Posterior cingulate gyrus (tissue), 11 donors: ENCODE data around the gene MRPL10.
"Not testable (repeated sequence)": the region's sequence is repeated elsewhere in the genome, so short reads cannot be mapped to it uniquely, and the experiment has no call there.

Experiments used
- DNase-seq, 10 donors: peaks; one replicate each; pipeline versions ENCODE4 v3.0.0 to v3.0.0-alpha.2; 2020 to 2021; ENCODE audit warnings: mixed read lengths in 3 of 10
- intact Hi-C: fragments of 100-400 bp; cut with DNase I; formaldehyde crosslinking; loops from one replicate; pipeline ENCODE4 v1.15.1; 2023

MRPL10 gene

DNA sequence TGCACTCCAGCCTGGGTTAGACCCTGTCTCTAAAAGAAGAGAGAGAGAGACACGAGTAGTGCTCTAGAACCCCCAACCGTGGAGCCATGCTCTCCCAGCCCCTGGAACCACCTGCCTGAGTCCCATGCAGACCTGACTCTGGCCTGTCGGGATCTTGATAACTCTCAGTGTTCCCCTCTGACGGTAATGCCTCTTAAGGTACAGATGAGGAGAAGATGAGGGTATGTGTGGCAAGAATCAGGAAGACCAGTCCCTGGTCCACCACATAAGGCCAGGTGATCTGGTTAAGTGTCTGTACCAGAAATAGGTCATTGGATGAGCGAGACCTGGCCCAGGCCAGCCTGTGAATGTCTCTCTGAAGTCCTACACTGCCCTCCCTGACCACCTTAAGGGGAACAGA lies 28.1 kb downstream of the MRPL10 start:
- intact Hi-C loops = no loop called here
- no peak for DNase-seq

DNA sequence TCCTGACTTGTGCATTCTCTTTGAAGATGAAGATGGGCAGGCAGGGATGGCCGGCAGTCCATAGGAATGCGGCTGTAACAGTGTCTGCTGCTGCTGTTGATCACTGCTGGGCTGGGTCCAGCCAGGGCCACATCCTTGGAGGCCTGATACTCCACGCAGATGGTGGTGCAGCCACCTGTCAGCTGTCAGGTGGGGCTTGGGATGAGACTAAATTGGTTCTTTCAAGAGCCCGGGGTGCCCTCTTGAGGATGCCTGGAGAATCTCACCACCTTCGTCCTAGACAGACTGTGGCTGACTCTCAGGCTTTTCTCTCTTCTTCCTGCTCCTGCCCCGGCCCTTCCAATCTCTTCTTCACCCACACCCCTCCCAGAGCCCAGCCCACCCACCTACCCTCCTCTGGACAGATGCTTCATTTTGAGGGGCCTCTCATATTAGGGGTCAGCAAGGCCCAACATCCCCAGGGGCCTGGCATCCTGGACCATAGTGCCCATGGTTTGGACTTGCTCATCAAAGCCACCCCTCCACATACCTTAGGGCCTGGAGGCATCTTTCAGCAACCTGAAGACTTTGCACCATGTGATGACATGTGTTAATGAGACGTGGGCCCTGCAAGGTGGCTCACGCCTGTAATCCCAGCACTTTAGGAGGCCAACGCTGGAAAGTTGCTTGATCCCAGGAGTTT lies 28.9 kb downstream of the MRPL10 start:
- peak in 6 of 10 donors; percentile 37 to 90 (median 52) for DNase-seq
- intact Hi-C loops = no loop called here

DNA sequence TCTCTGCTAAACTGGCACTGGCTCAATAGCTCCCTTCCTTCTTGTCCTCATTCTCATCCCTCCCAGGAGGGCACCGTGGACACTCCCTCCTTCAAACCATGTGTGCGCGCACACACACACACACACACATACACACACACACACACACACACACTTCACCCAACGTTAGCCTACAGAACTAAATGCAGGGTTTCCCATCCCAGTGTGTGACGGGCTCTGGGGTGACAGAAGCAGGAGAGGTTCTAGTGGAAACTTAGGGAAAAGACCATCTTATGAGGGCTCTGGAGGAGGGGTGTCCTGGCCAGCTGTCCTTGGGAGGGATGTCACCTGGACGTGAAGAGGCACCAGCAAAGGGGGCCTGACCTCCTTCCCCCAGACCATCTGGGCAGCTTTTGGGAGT lies 29.4 kb downstream of the MRPL10 start:
- DNase-seq = no peak
- intact Hi-C loops = no loop called here

DNA sequence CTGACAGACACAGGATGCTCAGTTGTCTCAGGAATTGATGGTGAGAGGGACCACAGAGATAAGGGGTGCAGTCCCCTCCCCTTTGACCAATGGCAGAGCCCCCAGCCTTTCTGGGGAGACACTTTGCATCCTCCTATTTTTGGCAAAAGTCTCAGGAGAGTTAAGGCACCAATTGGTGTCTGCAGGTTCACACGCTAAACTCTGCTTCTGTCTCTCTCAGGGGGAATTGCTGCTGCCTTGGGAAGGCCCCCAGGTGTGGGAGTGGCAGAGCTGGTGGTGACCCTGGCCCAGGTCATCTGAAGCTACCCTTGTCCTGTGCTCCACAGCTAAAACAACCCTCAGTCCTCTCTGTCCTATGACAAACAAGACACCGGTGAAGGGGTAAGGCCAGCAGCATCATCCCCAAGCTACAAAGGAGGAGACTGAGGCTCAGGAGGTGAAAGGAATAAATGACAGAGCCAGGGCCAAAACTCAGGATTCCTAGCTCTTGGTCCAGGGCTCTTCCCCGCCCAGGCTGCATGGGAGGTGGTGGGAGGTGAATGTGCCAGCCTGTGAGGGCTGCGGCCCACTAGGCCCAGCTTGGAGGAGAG lies 30.1 kb downstream of the MRPL10 start:
- intact Hi-C loops = no loop called here
- DNase-seq = peak in 1 of 10 donors; percentile 17

DNA sequence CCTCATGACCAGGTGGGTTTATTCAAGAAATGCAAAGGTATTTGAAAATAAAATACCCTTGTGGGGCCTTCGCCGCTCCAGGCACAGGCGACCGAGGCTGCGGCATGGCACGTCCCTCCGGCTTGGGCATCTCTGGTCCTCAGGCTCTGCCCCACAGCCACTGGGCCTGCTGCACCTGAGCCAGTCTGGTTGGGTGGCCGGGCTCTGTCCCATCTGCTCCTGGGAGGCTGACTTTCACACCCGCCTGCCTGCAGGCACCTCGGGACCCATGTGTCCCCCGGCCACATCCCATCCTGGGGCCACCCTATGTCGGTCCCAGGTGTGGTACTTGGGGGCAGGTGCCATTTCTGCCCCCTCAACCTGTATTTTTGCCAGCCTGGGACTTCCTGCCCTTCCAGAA lies 30.7 kb downstream of the MRPL10 start:
- intact Hi-C loops = no loop called here
- peak in 1 of 10 donors; percentile 80 for DNase-seq

DNA sequence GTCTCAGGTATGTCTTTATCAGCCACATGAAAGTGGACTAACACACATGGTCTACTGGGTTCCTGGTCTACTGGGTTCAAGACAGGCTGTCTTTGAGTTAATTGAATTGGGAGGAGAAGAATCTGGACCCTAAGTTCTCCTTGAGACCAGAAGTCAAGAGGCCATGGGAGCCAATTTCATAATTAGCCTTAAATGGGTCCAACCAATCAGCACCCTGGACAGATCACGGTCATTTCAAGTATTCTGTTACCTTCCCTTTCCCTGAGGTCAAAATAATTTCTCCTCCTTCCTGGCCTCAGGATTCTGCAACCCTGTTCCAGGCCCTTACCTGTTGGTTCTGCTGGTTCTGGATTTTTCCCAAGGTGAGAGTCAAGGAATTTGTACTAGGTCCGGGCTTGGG lies 33.5 kb downstream of the MRPL10 start:
- DNase-seq = no peak
- intact Hi-C loops = no loop called here

DNA sequence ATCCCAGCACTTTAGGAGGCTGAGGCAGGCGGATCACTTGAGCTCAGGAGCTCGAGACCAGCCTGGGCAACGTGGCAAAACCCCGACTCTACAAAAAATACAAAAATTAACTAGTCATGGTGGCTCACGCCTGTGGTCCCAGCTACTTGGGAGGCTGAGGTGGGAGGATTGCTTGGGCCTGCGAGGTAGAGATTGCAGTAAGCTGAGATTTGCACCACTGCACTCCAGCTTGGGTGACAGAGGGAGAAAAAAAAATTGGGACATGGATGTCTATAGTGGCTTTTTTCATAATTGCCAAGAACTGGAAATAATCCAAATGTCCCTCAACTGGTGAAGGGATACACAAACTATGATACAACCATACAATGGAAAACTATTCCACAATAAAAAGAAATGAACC lies 38.4 kb downstream of the MRPL10 start:
- no peak for DNase-seq
- intact Hi-C loops = loop anchor here (5.0 kb wide), 2 partner anchors 96 to 131 kb away; no protein-coding TSS in a partner anchor

DNA sequence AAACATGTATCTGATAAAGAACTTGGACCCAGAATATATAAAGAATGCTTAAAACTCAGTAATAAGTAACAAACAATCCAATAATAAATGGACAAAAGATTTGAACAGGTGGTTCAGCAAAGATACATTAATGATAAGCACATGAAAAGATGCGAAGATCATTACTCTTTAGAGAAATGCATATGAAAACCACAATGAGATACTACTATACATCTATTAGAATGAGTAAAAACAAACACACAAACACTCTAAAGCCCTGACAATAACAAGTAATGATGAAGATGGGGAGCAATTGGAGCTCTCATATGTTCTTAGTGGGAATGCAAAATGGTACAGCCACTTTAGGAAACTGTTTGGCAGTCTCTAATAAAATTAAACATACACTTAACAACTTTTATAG lies 38.9 kb downstream of the MRPL10 start:
- intact Hi-C loops = loop anchor here (5.0 kb wide), 2 partner anchors 95 to 130 kb away; no protein-coding TSS in a partner anchor
- no peak for DNase-seq

DNA sequence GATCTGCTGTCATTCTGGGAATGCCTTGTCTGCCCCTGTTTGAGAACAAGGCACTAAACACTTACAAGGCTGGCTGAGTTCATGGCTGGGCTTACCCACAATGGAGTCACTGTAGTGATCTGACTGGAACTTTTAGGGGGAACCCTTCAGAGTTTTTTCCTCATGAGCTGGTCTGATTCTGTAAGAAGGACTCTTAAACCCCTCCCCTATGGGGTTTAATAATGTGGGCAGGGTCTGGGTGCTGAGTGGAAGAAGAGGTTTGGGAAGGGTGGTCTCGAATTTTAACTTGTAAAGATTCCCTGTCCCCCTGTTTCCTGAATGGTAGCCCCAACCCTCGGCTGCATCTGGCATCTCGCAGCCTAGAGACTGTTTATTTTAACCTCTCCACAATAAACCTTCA lies 40.3 kb downstream of the MRPL10 start:
- no peak for DNase-seq
- intact Hi-C loops = loop anchor here (5.0 kb wide), 2 partner anchors 94 to 129 kb away; no protein-coding TSS in a partner anchor

DNA sequence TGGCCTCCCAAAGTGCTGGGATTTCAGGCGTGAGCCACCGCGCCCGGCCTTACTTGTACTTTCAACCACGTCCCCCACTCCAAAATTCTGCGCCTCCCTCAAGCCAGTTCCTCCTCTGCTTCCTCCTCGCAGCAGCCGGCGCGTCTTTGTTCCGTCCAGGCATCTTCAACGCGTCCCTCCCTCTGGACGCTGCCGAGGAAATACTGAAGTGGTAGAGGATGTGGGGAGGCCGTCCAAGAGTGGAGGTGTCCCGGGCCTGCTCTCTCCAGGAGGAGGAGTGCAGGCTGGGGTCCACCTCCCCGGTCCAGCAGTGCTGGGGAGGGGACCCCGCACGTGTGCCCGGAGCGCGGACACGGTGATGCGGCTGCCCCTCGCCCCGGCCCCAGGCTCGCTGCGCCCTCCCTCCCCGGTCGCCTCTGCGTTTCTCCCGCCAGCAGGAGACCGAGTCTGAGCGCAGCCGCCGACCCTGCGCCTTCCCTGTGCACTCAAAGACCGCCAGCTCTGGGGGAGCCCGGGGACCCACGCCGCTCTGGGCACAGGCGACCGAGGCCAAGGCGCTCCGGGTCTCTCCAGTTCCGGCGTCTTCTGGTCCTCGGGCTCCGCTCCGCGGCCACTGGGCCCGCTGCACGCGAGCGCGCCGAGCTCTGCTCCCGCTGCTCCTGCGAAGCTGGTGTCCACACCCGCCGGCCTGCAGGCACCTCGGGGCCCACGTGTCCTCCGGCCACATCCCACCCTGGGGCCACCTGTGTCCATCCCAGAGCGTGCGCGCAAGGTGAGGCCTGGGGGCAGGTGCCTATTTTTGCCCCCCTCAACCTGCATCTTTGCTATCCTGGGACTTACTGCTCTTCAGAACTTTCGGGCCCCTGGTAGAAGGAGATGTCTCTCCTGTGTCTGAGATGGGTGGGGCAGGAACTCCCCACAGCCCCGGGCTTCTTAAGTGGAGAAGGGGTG lies 41.5 kb downstream of the MRPL10 start:
- DNase-seq = peak; percentile 23 to 94 (median 58)
- intact Hi-C loops = loop anchor here (5.0 kb wide), 2 partner anchors 93 to 128 kb away; no protein-coding TSS in a partner anchor

DNA sequence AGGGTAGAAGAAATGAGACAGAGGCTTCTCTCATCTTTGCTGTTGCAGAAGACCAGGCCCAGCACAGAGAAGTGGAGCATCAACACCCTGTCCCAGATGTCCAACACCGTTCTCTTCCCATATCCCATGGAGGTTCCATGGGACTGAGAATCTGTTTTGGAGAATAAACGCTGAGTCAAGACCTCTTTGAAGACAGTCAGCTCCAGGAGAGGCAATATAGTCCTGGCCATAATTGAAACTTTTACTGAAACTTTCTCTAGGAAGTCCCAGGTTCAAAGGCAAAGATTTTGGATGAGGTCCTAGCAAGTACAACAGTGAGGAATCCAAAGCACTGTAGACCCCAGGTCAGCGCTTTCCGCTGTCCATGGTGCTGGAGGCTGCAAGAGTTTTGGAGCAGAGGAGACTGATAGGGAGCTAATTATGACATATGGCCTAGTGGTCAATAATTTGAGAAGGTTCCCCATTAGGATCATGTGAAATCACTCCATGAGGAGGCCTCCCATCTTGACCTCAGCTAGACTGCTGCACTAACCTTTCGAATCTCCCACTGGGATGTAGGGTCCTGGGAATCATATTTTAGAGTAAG lies 45.7 kb downstream of the MRPL10 start:
- DNase-seq = no peak
- intact Hi-C loops = no loop called here

DNA sequence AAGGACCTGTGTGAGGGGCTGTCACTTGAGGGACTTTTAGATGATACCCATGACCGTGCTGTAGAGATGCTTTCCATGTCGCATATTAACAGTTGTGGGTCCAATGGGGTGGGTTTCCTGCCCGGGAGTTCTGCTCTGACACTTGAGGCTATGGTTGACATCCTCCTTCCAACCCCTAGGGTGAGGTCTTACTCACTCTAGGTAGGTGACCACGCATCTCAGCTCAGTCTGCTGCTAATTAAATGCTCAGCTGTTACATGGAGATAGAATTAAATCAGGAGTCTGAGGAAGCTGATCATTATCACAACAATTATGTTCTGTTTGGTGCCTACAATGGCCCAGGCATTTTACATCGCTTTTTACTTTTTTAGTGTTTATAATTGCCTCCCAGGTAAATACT lies 49.9 kb downstream of the MRPL10 start:
- DNase-seq = no peak
- intact Hi-C loops = no loop called here

DNA sequence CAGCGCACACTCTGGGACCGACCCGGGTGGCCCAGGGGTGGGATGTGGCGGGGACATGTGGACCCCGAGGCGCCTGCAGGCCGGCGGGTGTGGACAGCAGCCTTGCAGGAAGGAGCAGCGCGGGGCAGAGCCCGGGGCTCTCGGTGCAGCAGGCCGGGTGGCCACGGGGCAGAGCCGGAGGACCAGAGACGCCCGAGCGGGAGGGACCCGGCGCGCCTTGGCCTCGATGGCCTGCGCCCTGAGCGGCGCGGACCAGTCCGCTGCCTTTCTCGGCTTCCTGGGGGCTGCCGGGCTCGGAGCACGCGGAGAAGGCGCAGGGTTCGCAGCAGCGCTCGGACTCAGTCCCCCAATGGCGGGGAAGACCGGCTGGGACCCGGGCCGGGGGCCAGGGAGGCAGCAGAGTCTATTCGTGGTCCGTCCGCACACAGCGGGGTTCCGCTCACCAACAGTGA lies 53.1 kb downstream of the MRPL10 start:
- intact Hi-C loops = no loop called here
- no peak for DNase-seq

DNA sequence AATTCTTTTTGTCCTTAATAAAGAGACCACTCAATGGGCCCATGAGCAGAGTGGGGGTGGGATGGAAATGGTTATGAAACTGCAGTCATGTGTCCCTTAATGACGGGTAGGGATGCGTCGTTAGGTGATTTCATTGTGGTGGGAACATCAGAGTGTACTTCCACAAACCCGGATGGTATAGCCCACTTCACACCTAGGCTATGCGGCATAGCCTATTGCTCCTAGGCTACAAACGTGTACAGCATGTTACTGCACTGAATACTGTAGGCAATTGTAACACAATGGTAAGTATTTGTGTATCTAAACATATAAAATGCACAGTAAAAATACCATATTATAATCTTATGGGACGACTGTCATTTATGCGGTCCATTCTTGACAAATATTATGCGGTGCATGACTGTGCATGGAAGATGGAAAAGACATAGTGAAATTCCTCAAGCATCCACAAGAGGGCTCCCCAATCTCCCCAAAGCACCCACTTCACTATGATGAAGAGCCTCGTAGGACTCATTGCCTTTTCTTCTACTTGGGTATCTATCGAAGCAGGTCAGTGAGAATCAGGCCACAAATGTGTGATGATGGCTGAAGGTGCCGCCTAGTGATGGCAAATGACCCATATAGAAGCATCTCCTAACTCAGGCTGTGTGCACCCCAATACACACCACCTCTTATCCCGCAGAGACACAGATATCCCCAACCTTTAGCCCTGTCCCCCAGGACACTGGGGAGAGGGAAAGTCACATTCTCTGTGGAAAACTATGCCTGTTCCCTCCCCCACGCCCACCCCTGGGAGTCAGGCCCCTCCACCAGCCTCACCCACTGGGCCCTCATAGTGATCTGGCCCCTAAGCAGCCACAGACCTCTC lies 54.8 kb downstream of the MRPL10 start:
- no peak for DNase-seq
- intact Hi-C loops = no loop called here

DNA sequence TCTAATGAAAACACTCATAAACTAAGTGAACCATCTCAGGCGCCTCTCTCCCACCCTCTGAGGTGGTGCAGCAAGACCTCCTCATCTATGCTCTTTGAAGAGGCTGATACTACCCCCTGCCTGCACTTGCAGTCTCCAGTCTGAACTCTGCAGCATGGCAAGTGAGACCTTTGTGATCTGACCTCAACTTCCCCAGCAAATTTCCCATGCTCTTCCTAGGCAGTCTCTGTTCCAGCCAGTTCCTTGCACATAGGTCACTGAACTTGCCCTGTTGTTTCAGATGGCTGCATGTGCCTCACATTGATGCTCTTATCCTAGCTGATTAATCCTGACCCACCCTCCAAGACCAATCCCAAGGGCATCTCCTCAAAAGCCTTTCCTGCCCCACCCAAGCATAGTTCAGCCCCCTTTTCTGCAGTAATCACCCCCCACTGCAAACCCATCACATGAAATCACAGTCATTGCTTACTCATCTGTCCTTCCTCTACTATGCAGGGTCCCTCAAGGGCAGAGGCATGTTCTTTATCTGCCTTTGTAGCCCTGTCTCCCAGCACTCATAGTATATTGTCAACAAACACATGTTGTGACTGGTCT lies 56.3 kb downstream of the MRPL10 start:
- DNase-seq = no peak
- intact Hi-C loops = no loop called here

DNA sequence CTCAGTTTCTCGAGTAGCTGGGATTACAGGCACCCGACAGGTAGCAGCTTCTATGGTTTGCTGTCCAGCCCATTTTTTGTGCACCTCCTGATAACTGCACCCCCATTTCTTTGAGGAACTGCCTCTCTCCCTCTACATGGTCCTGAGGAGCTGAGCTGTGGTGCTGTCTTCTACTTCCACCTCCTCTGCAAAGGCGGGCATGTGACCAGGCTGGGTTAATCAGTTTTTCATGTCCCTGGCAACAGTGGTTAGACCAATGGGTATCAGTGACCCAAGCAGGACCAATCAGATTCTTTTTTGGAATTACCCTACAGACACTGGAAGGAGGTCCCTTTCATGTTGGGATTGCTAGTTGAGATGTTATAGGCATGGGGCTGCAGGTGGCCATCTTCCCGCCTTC lies 57.0 kb downstream of the MRPL10 start:
- intact Hi-C loops = no loop called here
- no peak for DNase-seq

DNA sequence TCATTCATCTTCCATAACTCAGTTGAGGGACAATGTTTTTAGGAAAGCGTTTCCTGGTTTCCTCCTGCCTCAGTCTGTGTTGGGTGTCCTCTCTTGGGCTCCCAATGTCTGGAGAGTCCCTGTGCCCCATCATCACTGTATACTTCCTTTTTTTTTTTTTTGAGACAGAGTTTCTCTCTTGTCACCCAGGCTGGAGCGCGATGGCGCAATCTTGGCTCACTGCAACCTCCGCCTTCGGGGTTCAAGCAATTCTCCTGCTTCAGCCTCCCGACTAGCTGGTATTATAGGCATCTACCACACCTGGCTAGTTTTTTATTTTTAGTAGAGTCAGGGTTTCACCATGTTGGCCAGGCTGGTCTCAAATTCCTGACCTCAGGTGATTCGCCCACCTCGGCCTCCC lies 57.7 kb downstream of the MRPL10 start:
- DNase-seq, intact Hi-C loops: not testable (repeated sequence)
